CD4-positive, alpha-beta T cell treated with Interleukin-4 for 1 hour (primary cell): ENCODE measurements around the gene QKI.
A peak's percentile ranks its signal among the peaks of the same experiment; 100 is the strongest.
"Not testable (repeated sequence)": the region's sequence is repeated elsewhere in the genome, so short reads cannot be mapped to it uniquely, and the experiment has no call there.

ENCODE experiments used
- DNase-seq, 2 donors: peaks; one replicate each; pipeline ENCODE4 v3.0.0-alpha.2; 2020 to 2022

QKI gene

DNA sequence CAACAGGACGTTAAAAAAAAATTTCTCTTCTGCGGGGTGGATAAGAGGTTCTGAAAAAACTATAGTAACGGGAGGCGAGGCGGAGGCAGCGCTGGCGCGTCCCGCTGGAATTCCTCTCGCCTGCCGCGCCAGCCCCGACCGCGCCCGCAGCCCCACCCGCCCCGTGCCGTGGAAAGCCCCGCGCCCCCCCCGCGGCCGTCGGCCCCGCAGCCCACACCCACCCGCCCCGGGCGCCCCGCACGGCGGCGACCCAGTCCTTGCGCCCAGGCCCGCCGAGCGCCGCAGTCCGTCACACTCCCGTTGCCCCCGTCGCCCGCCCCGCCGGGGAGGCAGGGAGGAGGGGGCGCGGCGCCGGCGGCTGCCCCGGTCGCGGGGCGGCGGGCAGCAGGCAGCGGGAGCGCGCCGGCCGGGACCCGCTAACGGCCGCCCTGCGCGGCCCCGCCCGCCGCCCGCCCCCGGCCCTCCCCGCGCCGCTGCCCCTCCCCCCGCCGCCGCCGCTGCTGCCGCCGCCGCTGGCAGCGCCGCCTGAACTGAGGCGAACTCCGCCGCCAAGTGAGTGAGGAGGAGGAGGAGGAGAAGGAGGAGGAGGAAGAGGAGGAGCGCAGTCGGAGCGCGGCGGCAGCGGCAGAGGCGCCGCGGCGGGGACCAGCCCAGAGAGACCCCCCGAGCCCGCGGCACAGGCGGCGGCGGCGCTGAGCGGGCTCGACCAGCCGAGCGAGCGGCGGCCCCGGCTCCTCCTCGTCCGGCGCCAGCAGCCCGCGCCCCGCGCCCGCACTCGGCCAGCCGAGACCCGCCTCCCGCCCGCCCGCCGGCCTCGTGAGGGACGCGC is at the start of gene QKI:
Gene QKI (plus strand): TSS at position 602 of the 829 bp plus-strand sequence. CDS start 476 bp downstream, outside the sequence.
- DNase-seq = peak; percentile 87 to 88

- DNase-seq = no peak
Measured at GRCh38 chr6:163366288-163366687, 48.2 kb upstream of the QKI start.

- no peak for DNase-seq
Measured at GRCh38 chr6:163367497-163368183, 46.9 kb upstream of the QKI start.

- no peak for DNase-seq
Measured at GRCh38 chr6:163369141-163369540, 45.4 kb upstream of the QKI start.

DNA sequence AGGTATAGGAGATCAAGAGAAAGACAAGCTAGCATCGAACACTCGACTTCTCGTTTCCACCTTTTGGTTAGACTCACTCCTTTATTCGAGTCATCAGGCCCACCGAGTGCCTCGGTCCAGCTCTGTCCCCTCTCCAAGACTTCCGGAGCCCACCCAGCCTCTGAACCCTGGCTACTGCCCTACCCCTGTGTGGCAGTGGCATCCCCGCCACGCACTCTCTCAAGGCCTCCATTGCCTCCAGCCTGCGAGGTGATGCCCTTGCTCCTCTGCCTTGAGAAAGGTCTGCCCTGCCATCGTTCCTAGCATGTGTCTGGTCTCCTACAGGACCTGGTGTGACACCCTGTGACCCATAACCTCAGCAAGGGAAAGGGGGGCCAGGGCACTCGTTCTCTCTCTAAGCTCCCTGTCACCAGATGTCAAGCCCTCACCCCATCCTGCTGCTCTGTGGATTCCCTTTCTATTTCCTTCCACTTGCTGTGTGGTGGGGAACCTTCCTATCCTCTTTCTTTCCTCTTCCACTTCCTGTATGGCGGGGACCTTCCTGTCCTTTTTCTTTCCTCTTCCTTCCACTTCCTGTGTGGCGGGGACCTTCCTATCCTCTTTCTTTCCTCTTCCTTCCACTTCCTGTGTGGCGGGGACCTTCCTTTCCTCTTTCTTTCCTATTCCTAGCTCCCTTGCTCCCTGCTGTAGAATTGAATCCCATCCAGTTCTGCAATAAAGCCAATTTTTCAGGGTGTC is 44.7 kb upstream of the QKI start:
- no peak for DNase-seq

GRCh38 chr6:163370464-163371117 is 43.9 kb upstream of the QKI start:
- DNase-seq = no peak

DNA sequence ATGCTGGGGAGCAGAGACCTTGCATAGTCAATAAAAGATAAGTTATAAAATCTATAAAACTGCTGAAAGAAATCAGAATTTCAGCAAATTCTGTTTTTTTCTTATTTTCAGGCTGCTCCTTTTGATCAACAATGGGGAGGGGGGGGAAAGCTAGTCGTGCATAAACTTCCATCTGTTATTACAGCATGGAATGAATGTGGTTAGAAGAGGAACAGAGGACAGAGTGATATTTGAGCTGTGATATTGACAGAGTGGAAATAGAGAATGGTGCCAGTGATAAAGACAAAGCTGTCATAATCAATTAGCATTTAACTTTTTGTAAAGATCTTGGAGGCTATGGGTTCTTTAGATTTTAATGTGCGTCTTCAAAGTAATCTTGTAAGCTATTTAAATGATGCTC is 43.4 kb upstream of the QKI start:
- no peak for DNase-seq

DNA sequence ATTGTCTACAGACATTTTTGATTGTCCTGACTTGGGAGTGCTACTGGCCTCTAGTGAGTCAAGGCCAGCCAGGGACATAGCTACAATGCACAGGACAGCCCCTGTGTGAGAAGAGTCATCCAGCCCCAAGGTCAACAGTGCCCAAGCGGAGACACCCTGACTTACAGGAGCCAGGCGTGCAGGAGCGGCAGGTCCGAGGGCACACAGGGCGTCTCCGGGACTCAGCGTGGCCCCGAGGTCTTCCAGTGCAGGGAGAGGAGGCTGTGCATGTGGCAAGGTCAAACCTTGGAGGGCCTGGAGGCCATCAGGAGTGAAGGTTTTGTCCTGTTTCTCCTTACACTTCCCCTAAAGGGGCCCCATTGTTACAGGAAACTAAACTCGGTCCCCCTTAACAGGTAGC is 41.3 kb upstream of the QKI start:
- no peak for DNase-seq

DNA sequence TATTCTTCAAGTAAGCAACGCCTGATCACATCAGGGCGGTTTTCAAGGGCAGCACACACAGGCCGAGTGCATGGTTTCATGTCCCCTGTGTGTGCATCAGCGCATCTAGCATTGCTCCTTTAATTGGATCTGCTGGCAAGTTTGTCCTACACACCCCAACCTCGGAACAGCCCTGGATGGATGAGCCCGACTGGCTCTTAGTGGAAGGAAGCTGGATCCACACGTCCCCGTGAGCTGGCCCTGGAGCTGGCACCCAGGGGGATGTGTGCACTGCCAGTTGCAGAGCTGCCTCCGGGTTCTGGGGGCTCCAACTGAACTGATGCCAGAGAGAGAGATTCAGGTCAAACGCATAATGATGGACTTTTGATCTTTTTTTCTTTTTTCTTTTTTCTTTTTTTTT is 39.2 kb upstream of the QKI start:
- no peak for DNase-seq

- DNase-seq = no peak
Measured at GRCh38 chr6:163376187-163376586, 38.3 kb upstream of the QKI start.

GRCh38 chr6:163377561-163377960 is 37.0 kb upstream of the QKI start:
- no peak for DNase-seq

- no peak for DNase-seq
Measured at GRCh38 chr6:163380216-163380615, 34.3 kb upstream of the QKI start.

GRCh38 chr6:163381118-163381756 is 33.3 kb upstream of the QKI start:
- no peak for DNase-seq

GRCh38 chr6:163383396-163383795 is 31.1 kb upstream of the QKI start:
- not testable (repeated sequence) for DNase-seq

DNA sequence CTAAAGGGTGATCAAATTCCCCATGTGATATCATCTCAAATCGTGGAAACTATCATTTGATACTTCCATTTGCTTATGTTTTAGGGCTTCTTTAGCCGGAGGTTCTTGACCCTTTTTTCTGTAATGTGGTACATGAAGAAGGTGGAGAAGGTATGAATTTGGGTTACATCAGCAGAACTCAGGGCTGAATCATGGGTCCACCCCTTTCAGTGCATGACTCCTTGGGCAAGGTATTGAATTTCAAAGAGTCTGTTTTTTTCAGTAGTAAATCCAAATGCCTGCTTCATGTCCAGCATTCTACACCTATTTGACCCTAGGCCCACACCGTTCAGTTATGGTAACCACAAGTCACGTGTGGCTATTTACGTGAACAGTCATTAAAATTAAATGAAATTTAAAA is 30.6 kb upstream of the QKI start:
- DNase-seq = no peak

- DNase-seq = no peak
Measured at GRCh38 chr6:163384510-163384909, 30.0 kb upstream of the QKI start.

GRCh38 chr6:163385503-163385902 is 29.0 kb upstream of the QKI start:
- DNase-seq = not testable (repeated sequence)

- DNase-seq = no peak
Measured at GRCh38 chr6:163386329-163386908, 28.1 kb upstream of the QKI start.

DNA sequence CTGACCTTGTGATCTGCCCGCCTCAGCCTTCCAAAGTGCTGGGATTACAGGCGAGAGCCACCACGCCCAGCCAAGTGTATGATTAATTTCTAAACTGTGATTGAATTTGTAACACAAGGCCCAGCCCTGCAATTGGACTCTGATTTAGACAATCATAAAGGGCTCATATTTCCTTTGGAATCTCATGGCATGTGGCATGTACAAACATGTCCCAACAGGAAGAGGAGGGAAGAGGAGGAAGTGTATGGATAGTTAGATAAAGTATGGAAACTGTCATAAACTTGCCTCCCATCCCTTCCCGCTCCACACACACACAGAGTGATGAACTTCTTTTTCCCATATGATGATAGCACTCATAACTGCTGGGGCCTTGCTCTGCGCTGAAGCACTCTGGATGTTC is 27.2 kb upstream of the QKI start:
- no peak for DNase-seq

GRCh38 chr6:163389354-163389753 is 25.2 kb upstream of the QKI start:
- no peak for DNase-seq

DNA sequence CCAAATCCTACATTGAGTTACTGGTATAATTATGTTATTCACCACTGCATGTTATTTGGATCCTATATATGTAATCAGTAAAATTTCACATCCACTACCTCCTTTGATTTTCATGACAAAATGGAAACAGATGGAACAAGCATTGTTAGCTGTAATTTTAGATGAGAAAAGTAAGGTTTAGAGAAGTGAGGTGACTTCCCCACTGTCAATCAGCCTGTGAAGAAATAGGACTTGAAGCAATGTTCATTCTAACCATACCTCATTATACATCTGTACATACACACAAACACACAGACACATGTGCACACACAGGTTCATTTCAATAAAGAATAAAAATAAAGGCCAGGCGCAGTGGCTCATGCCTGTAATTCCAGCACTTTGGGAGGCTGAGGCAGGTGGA is 23.7 kb upstream of the QKI start:
- DNase-seq = no peak

DNA sequence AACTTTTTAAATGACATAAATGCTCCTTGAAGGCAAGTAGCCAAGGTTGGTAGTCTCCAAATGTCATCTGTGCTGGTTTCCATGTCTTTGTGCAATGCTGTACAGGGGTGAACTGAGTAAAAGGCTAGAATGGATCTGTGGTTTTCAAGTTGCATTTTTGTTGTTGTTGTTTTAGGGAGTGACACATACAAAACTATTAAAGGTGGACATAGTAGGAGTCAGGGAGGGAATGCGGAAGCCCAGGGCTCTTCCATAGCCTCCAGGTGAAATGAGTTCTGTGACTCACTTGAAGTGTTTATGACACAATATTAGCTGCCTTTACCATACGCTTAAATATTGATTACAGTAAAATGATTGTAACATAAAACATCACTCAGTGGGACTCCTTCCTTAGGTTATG is 22.5 kb upstream of the QKI start:
- no peak for DNase-seq
